Lower leg skin (tissue), 3 donors: ENCODE measurements around the gene GRB14.

Experiments
- POLR2A ChIP-seq, 2 donors: fragments of 450-650 bp; IDR thresholded peaks; one replicate each; pipeline ENCODE4 v1.6.1; 2016 to 2017; ENCODE audit warnings: antibody characterized with exemption in 2 of 2, mild to moderate bottlenecking in 1 of 2, moderate library complexity in 1 of 2
- TF ChIP-seq, protein P1 (sequence below), 3 donors: fragments of 450-650 bp; IDR thresholded peaks; one replicate each; pipeline ENCODE4 v1.5.1; 2016; ENCODE audit warnings: antibody characterized with exemption in 3 of 3, mild to moderate bottlenecking in 3 of 3, moderate library complexity in 2 of 3

DNA sequence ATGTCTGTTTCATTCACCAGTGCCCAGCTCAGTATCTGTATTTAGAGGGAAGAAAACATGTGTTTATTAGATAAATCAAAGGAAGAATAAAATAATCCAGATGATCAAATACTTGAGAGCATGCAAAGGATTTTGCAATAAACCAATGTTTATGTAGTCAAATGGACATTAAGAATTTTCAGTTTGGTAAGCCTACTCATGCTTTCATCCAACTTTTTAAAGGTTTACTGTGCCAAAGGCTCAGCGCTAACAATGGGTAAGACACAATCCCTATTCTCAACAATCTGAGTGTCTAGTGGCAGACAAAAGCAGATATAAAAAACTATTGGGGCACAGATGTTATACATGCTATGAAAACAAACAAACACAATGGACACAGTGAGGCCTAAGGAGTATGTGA lies 26.3 kb downstream of the GRB14 start:
- TF ChIP-seq, protein P1, sequence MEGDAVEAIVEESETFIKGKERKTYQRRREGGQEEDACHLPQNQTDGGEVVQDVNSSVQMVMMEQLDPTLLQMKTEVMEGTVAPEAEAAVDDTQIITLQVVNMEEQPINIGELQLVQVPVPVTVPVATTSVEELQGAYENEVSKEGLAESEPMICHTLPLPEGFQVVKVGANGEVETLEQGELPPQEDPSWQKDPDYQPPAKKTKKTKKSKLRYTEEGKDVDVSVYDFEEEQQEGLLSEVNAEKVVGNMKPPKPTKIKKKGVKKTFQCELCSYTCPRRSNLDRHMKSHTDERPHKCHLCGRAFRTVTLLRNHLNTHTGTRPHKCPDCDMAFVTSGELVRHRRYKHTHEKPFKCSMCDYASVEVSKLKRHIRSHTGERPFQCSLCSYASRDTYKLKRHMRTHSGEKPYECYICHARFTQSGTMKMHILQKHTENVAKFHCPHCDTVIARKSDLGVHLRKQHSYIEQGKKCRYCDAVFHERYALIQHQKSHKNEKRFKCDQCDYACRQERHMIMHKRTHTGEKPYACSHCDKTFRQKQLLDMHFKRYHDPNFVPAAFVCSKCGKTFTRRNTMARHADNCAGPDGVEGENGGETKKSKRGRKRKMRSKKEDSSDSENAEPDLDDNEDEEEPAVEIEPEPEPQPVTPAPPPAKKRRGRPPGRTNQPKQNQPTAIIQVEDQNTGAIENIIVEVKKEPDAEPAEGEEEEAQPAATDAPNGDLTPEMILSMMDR (IDR thresholded peaks at IDR 0.05): no peak
- TF ChIP-seq POLR2A (IDR thresholded peaks at IDR 0.05): no peak
